Sigmoid colon (tissue), 4 donors: ENCODE results near the gene SNAP47.

ENCODE experiments used
- EP300 ChIP-seq, 4 donors: sonication (generic); formaldehyde crosslinking; IDR thresholded peaks; one replicate each; pipeline ENCODE4 v1.6.1; 2017; ENCODE audit warnings: antibody characterized with exemption in 4 of 4
- POLR2A ChIP-seq, 2 donors: fragments of 450-650 bp; IDR thresholded peaks; one replicate each; pipeline ENCODE4 v1.6.1; 2016; ENCODE audit warnings: antibody characterized with exemption in 2 of 2, mild to moderate bottlenecking in 2 of 2, moderate library complexity in 2 of 2
- TF ChIP-seq, protein P1 (sequence below), 4 experiments: fragments of 450-650 bp in 3 of 4; fragments of 200-600 bp in 1 of 4; IDR thresholded peaks; one replicate each; pipeline ENCODE4 v1.5.1; 2016 to 2019; ENCODE audit warnings: antibody characterized with exemption in 4 of 4, mild to moderate bottlenecking in 3 of 4, moderate library complexity in 2 of 4

DNA sequence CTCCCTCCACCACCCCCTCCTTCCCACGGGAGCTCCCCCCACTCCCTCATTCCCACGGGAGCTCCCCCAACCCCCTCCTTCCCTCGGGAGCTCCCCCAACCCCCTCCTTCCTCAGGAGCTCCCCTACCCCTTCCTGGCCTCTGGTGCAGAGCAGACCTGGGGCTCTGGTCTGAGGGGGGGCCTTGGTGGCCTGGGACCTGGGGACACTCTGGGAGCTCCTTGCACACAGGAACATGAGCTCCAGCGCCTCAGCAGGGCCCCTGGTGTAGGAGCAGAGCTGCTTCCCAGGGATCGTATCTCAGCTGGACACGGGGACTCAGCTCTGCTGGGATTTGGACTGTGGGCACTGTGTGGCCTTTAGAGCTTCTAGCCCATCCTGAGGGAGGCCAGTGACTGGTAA lies 60.5 kb downstream of the SNAP47 start:
- TF ChIP-seq, protein P1, sequence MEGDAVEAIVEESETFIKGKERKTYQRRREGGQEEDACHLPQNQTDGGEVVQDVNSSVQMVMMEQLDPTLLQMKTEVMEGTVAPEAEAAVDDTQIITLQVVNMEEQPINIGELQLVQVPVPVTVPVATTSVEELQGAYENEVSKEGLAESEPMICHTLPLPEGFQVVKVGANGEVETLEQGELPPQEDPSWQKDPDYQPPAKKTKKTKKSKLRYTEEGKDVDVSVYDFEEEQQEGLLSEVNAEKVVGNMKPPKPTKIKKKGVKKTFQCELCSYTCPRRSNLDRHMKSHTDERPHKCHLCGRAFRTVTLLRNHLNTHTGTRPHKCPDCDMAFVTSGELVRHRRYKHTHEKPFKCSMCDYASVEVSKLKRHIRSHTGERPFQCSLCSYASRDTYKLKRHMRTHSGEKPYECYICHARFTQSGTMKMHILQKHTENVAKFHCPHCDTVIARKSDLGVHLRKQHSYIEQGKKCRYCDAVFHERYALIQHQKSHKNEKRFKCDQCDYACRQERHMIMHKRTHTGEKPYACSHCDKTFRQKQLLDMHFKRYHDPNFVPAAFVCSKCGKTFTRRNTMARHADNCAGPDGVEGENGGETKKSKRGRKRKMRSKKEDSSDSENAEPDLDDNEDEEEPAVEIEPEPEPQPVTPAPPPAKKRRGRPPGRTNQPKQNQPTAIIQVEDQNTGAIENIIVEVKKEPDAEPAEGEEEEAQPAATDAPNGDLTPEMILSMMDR (IDR thresholded peaks at IDR 0.05) = no peak
- TF ChIP-seq EP300 (IDR thresholded peaks at IDR 0.05) = no peak
- no peak for TF ChIP-seq POLR2A (IDR thresholded peaks at IDR 0.05)
